SU-DHL-6 (cell line): ENCODE data around the gene BTBD2.

Source experiments
- EZH2phosphoT487 ChIP-seq: fragments of 200-600 bp; sonication (generic), shearing (Covaris generic); conservative IDR thresholded peaks from 2 replicates; pipeline ENCODE4 v1.6.1; 2018; ENCODE audit warnings: mild to moderate bottlenecking, antibody characterized with exemption, low read length, moderate library complexity, mixed read lengths
- TF ChIP-seq, protein P1 (sequence below): fragments of 200-600 bp; sonication (generic); IDR thresholded peaks from one replicate; pipeline ENCODE4 v1.5.1; 2017; ENCODE audit warnings: antibody characterized with exemption, mild to moderate bottlenecking, low read length, moderate library complexity; ENCODE audit not compliant: insufficient read depth, poor library complexity, severe bottlenecking

DNA sequence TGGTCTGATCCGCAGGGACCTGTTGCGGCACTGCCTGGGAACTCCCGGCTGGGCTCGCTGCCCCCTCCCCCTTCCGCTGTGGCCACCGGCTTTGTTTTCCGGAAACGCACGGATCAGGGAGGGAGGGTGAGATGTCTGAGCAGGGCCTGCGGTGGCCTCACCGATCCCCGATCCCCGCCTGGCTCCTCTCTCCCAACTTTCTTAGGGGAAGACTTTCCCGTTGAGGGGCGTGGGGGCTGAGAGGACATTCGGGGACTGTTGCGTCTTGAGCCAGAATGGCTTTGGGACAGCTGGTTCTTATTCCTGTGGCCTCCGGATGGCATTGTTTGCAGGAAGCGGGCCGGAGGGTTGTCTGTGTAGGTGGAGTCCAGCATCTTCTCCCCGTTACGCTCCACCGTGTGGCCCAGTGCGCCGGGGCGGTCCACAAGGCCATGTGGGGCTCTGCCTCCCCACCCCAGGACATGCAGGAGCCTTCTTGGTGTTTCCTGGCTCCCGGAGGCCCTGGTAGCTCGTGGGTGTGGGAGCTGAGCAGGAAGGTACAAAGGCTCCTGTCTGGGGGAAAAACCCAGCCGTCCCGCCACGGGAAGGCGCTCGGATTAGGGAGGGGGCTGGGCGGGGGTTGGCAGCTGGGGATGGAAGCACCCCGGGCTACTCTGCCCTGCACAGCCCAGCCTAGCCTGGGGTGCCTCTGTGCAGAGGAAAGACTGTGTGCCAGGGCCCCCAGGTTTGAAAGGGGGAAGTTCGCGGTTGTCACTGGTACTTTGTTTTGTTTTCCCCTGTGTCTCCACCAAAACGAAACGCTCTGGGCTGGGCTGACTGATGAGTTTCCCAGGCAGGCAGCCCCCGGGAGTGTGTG, 73.2 kb downstream of the BTBD2 start:
- TF ChIP-seq, protein P1, sequence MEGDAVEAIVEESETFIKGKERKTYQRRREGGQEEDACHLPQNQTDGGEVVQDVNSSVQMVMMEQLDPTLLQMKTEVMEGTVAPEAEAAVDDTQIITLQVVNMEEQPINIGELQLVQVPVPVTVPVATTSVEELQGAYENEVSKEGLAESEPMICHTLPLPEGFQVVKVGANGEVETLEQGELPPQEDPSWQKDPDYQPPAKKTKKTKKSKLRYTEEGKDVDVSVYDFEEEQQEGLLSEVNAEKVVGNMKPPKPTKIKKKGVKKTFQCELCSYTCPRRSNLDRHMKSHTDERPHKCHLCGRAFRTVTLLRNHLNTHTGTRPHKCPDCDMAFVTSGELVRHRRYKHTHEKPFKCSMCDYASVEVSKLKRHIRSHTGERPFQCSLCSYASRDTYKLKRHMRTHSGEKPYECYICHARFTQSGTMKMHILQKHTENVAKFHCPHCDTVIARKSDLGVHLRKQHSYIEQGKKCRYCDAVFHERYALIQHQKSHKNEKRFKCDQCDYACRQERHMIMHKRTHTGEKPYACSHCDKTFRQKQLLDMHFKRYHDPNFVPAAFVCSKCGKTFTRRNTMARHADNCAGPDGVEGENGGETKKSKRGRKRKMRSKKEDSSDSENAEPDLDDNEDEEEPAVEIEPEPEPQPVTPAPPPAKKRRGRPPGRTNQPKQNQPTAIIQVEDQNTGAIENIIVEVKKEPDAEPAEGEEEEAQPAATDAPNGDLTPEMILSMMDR = no peak
- TF ChIP-seq EZH2phosphoT487 = no peak
